Amniotic epithelial cell (primary cell): ENCODE data around the gene MAST2.
A peak's percentile ranks its signal among the peaks of the same experiment; 100 is the strongest.
"Not testable (repeated sequence)": the region's sequence is repeated elsewhere in the genome, so short reads cannot be mapped to it uniquely, and the experiment has no call there.

Experiments used
- DNase-seq: peaks from one replicate; pipeline ENCODE4 v3.0.0-alpha.2; 2010; ENCODE audit warnings: low read depth

MAST2 gene

DNA sequence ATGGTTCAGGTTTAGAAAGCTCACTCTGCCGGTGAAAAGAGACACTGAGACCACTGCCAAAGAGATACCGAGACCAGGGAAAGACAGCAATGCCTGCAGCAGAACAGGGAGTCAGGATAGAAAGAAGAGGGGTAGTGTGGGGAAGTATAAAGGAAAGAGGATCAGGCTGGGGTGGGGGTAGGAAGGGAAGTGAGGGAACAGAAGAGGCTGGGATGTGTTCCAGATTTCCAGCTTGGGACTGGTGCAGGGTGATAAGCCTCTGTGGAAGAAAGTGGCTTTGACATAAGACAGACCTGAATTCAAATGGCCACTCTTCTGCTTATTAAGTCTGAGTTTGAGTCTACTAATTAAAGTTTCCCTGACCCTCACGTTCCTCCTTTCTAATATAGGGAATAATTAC lies 223.1 kb downstream of the MAST2 start:
- DNase-seq: no peak

DNA sequence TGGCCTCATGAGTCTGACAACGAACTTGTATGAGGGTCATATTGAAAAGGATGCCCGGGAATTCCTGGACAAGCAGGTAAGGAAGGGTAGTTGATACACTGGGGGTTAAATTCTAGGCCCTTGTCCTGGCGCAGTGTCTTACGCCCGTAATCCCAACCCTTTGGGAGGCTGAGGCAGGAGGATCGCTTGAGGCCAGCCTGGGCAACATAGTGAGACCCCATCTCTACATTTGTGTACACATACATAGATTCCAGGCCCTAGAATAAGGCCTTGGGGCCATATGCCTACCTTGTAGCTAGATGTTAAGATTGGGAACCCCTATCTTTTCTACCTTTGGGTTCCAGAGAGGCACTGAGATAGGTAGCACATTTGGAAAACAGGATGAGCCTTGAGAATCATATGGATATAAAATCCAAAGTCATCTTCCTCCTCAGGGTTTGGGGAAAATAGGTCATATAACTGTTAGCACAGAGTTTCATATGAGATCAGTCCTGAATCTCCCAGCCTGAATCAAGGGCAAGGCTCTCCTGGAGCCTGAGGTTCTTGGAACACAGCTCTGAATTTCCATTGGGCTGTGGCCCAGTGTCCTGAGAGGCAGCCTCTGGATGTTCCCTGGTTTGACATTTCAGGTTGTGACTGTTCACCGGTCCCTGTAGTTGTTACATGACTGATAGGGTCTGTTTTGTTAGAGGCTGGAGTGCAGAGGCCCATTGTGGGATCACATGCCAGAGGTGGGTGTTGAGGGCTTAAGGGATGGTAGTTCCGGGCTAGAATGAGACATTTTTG lies 224.6 kb downstream of the MAST2 start:
- no peak for DNase-seq

GRCh38 chr1:46030074-46030870 lies 226.9 kb downstream of the MAST2 start:
- DNase-seq: no peak

DNA sequence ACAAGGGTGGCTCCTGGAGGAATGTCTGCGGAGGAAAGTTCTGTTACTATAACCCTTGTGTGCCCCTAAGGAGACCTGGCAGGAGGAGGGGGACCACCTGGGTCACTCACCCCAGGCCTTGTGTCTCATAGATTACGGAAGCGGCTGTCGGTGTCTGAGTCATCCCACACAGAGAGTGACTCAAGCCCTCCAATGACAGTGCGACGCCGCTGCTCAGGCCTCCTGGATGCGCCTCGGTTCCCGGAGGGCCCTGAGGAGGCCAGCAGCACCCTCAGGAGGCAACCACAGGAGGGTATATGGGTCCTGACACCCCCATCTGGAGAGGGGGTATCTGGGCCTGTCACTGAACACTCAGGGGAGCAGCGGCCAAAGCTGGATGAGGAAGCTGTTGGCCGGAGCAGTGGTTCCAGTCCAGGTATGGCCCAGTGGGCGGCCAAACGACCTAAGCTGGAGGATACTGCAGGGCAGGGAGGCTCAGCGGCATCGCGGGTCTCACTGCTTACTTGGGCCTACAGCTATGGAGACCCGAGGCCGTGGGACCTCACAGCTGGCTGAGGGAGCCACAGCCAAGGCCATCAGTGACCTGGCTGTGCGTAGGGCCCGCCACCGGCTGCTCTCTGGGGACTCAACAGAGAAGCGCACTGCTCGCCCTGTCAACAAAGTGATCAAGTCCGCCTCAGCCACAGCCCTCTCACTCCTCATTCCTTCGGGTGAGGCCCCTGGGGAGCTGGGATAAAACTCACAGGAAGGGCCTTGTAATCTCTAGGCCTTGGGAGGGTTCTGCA lies 227.7 kb downstream of the MAST2 start:
- DNase-seq: no peak

DNA sequence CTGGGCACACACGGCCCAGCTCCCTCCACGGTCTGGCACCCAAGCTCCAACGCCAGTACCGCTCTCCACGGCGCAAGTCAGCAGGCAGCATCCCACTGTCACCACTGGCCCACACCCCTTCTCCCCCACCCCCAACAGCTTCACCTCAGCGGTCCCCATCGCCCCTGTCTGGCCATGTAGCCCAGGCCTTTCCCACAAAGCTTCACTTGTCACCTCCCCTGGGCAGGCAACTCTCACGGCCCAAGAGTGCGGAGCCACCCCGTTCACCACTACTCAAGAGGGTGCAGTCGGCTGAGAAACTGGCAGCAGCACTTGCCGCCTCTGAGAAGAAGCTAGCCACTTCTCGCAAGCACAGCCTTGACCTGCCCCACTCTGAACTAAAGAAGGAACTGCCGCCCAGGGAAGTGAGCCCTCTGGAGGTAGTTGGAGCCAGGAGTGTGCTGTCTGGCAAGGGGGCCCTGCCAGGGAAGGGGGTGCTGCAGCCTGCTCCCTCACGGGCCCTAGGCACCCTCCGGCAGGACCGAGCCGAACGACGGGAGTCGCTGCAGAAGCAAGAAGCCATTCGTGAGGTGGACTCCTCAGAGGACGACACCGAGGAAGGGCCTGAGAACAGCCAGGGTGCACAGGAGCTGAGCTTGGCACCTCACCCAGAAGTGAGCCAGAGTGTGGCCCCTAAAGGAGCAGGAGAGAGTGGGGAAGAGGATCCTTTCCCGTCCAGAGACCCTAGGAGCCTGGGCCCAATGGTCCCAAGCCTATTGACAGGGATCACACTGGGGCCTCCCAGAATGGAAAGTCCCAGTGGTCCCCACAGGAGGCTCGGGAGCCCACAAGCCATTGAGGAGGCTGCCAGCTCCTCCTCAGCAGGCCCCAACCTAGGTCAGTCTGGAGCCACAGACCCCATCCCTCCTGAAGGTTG lies 231.4 kb downstream of the MAST2 start:
- DNase-seq: no peak

DNA sequence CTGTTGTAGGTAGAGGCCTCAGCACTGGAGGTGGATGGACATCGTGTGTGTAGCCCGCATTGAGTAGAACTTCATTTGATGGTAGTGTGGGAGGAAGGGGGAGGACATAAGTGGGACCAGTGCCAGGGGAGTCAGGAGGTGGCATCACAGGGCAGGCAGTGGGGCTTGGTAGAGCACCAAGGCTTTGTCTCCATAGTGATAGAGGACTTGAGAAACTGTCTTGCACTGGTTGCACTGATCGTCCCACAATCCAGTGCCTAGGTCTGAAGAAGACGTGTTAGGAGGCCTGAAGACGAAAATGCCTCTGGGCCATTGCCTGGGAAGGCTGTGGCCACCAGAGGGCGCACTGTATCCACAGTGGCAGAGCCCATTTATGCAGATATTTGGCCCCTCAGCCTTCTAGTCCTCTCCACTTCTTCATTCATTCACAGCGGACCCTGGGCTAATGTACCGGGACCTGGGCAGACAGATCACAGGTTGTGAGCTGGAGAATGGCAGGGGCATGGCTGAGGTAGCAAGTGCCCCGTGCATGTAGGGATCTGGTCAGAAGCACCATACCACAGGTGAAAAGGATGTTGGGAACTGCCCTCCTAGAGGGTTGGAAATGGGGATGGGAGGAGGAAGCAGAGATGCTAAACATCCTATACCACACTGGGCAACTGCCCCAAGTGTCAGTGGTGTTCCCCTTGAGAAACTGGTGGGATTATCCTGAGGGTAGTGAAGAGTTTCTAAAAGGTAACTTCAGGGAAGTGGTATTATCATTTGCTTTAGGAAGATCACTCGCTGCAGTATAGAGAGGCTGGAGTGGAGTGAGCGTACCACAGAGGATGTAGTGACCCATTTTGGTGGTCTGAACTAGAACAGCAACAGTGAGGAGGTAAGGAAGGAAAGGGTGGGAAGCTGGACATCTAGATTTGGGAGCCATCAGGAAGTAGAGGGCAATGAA lies 233.8 kb downstream of the MAST2 start:
- peak; percentile 69 for DNase-seq

DNA sequence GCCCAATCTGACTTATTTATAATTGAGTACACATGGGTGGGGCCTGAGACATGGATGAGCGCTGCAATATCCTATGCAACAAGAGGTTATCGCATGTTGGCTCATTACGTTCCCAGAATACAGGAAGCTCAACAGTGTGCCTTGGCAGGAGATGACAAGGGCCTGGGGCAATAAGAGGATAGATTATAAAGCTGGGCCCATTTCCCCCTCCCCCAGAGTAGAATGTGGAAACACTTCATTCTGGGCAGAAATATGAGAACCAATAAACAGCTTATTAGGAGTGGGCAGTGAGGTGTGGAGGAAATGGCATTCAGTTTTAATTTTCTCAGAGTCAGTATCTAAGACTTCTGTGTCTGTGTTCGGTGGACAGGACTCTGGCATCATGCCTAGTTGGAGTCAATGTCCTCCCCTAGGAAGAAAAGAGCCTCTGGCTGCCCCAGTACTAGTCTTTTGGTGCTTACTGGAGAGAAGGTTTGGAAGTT lies 236.2 kb downstream of the MAST2 start:
- DNase-seq: no peak

GRCh38 chr1:46041551-46041950 lies 238.1 kb downstream of the MAST2 start:
- no peak for DNase-seq

DNA sequence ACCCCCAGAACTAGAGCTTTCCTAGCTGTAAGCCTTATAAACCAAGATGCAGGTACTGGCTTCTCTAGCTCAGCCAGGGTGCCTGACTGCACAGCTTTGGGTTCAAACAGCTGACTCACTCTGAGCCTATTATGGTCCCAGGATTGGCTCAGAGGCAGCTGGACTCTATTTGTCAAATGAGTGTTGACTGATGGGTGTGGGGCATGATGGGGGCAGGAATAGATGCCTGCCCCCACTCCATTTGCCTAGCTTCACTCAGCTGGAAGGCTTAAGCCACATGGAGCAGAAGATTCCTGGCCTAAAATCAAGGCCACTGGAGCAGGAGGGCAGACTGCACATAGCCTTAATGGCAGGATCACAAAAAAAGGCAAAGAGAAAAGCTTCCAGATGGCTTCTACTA lies 238.6 kb downstream of the MAST2 start:
- no peak for DNase-seq

DNA sequence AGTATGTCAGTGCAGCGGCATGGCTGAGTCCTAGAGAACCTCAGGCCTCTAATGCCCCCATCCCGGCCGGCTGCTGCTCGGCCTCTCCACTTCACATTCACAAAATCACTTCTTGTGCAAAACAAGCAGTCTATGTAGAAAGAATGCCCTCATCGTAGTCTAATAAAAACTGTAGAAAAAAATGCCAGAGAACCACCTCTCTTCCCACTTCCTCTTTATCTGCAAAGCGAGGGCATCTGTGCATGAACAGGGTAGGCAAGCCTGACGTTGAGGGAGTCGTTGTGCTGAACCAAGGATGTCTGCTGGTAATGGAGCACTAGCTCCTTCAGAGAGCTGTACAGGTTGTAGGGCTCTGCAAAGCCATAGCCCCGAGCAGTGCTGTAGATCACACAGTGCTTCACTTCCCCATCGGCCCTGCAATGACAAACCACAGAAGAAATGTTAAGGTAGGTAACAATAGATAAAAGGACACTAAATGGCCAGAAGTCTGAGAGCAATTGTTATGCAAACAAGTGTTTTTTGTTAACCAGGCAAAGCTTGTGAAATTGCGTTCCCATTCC lies 240.1 kb downstream of the MAST2 start:
- DNase-seq: no peak

- no peak for DNase-seq
These were observed 240.7 kb downstream of the MAST2 start for GRCh38 chr1:46044116-46044515.

DNA sequence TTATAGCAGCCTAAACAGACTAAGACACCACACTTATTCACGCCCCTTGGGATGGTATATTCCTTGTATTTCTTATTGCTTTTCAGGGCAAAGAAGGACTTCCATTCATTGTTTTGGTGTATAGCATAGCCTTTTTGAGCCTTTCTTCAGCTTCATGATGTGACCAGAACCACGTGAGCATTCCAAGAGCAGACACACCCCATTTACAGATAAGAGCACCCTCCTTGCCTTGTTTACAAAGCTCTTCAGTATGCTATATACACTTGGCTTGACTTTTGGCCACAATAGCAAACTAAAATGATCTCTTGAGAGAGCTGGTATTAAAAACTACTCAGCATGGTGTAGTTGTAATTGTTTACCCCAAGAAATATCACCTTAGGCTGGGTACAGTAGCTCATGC lies 250.3 kb downstream of the MAST2 start:
- DNase-seq: no peak

GRCh38 chr1:46056325-46056724 lies 252.9 kb downstream of the MAST2 start:
- no peak for DNase-seq

DNA sequence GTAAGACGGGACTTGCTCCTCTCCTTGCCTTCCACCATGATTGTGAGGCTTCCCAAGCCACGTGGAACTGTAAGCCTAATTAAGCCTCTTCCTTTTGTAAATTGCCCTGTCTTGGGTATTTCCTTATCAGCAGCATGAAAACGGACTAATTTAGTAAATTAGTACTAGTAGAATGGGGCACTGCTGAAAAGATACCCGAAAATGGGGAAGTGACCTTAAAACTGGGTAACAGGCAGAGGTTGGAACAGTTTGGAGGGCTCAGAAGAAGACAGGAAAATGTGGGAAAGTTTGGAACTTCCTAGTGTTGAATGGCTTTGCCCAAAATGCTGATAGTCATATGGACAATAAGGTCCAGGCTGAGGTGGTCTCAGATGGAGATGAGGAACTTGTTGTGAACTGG lies 253.8 kb downstream of the MAST2 start:
- not testable (repeated sequence) for DNase-seq

DNA sequence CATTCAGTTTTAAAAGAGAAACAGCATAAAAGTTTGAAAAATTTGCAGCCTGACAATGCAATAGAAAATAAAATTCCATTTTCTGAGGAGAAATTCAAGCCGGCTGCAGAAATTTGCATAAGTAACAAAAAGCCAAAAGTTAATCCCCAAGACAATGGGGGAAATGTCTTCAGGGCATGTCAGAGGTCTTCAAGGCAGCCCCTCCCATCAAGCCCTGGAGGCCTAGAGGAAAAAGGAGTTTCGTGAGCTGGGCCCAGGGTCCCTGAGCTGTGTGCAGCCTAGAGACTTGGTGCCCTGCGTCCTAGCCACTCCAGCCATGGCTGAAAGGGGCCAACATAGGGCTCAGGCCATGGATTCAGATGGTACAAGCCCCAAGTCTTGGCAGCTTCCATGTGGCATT lies 254.4 kb downstream of the MAST2 start:
- no peak for DNase-seq

DNA sequence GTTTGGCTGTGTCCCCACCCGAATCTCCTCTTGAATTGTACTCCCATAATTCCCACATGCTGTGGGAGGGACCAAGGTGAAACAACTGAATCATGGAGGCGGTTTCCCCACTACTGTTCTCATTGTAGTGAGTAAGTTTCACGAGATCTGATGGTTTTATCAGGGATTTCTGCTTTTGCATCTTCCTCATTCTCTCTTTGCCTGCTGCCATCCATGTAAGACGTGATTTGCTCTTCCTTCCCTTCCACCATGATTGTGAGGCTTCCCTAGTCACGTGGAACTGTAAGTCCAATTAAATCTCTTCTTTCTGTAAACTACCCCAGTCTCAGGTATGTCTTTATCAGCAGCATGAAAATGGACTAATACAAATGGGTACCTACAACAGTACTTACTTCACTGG lies 255.5 kb downstream of the MAST2 start:
- DNase-seq: no peak

DNA sequence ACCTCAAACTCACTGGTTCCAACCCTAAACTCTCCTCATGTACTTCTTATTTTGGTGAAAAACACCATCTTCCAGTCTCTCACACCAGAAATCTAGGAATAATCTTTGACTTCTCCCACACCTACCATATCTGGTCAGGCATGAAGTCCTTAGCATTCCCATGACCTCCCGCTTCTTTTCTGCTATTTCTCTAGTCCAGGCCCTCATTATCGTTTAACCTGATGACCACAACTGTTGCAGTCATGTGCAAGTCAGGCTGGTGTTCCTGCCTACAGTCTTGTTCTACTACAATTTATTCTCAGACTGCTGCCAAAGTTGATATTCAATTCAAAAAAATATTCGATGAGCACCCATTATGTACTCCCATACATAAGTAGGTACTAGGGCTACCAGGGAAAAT lies 257.7 kb downstream of the MAST2 start:
- DNase-seq: no peak

DNA sequence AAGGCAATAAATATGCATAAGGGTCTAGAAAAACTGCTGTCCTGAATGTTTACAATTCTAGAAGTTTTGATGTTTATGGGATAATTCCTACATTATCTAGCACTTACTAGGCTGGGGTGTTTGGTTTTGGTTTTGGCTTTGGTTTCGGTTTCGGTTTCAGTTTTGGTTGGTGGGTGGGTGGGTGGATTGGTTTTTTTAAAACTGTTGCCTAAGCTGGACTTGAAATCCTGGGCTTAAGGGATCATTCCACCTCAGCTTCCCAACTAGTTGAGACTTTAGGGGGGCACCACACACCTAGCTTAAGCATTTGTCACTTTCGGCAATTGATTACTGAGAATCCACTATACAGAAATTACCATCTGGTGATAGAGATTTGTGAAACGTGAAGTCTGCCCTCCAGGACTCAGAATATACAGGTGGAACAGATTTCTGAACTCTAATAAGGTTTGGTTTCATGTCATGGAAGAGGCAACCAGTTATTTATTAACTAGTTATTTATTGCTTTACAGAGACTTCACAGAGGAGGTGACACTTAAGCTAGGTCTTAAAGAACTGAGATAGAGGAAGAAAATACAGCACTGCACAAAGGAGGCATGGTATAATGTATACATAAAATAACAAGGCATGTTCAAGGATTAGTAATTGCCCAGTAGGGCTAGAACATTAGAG lies 259.4 kb downstream of the MAST2 start:
- DNase-seq: no peak

DNA sequence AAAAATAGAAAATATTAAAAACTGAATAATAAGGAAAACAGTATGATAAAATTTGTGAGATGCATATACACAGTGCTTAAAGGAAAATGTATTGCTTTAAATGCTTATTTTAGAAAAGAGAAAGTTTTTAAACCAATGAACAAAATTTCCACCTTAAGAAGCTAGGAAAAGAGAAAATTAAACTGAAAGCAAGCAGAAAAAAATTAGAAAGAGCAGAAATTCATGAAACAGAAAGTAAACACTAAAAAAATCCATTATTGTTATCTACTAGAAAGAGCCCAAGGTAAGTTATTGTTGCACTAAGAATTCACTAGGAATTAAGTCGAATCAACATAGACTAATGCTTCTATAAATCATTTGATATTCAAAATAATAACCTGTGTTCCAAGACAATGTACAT lies 261.3 kb downstream of the MAST2 start:
- DNase-seq: no peak
